ENCODE data around the gene FOXP1.

The FOXP1 gene

GRCh38 chr3:71067977-71068654 lies 515.4 kb downstream of the FOXP1 start:
- no peak overlapping the region for H3K27ac ChIP-seq (ENCODE audit: low read depth, low read length)
- peaks cover 17 to 18% of the 10 kb centered on the region in 2 donors for H3K4me1 ChIP-seq (ENCODE audit: control insufficient read depth in 1 of 2, insufficient read depth in 2 of 2, low read length in 2 of 2)
- no peaks in the 10 kb centered on the region for H3K27me3 ChIP-seq (ENCODE audit: control insufficient read depth in 1 of 2, insufficient read depth in 2 of 2, low read length in 2 of 2)

GRCh38 chr3:71066849-71067261 lies 516.7 kb downstream of the FOXP1 start:
- no peaks in the 10 kb centered on the region for H3K36me3 ChIP-seq (ENCODE audit: control insufficient read depth in 1 of 2, insufficient read depth in 2 of 2, low read length in 2 of 2)
- no peak overlapping the region for H3K4me3 ChIP-seq (ENCODE audit: low read depth in 1 of 2, low read length in 2 of 2)
- H3K27ac ChIP-seq (ENCODE audit: low read depth, low read length) = no peak overlapping the region
- H3K4me1 ChIP-seq (ENCODE audit: control insufficient read depth in 1 of 2, insufficient read depth in 2 of 2, low read length in 2 of 2) = peaks cover 29 to 31% of the 10 kb centered on the region in 2 donors
- no peaks in the 10 kb centered on the region for H3K27me3 ChIP-seq (ENCODE audit: control insufficient read depth in 1 of 2, insufficient read depth in 2 of 2, low read length in 2 of 2)
- no peaks in the 10 kb centered on the region for H3K9me3 ChIP-seq (ENCODE audit: control insufficient read depth in 1 of 2, low read length in 2 of 2)
- peak overlapping the region in 1 of 2 donors; percentile 92 for H3K9ac ChIP-seq (ENCODE audit: low read depth in 1 of 2, low read length in 2 of 2)

More at GRCh38 chr3:71067977-71068654, 515.4 kb downstream of the FOXP1 start:
- H3K9ac ChIP-seq (ENCODE audit: low read depth in 1 of 2, low read length in 2 of 2) = no peak overlapping the region
- no peak overlapping the region for H3K4me3 ChIP-seq (ENCODE audit: low read depth in 1 of 2, low read length in 2 of 2)
- no peaks in the 10 kb centered on the region for H3K36me3 ChIP-seq (ENCODE audit: control insufficient read depth in 1 of 2, insufficient read depth in 2 of 2, low read length in 2 of 2)
- H3K9me3 ChIP-seq (ENCODE audit: control insufficient read depth in 1 of 2, low read length in 2 of 2) = no peaks in the 10 kb centered on the region

GRCh38 chr3:71066356-71066755 lies 517.2 kb downstream of the FOXP1 start:
- Histone ChIP-seq H3K9me3 (ENCODE audit: control insufficient read depth in 1 of 2, low read length in 2 of 2) (no peaks in the 10 kb centered on the region), H3K27me3 (ENCODE audit: control insufficient read depth in 1 of 2, insufficient read depth in 2 of 2, low read length in 2 of 2) (no peaks in the 10 kb centered on the region), H3K27ac (ENCODE audit: low read depth, low read length) (no peak overlapping the region), H3K4me1 (ENCODE audit: control insufficient read depth in 1 of 2, insufficient read depth in 2 of 2, low read length in 2 of 2) (peaks cover 29 to 36% of the 10 kb centered on the region in 2 donors), H3K9ac (ENCODE audit: low read depth in 1 of 2, low read length in 2 of 2) (peak overlapping the region in 1 of 2 donors; percentile 92), H3K4me3 (ENCODE audit: low read depth in 1 of 2, low read length in 2 of 2) (peak overlapping the region in 1 of 2 donors; percentile 12), H3K36me3 (ENCODE audit: control insufficient read depth in 1 of 2, insufficient read depth in 2 of 2, low read length in 2 of 2) (no peaks in the 10 kb centered on the region)

DNA sequence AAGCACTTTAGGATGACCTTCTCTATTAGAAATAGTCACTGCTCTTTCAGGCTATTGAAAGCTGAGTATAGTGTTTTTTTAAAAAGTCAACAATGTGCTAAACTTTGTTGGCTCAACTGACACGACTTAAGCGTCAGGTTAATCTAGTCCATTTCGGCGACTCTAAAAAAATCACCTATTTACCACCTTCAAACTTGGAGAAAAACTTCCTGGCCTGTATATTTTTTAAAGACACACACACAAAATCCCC lies 517.8 kb downstream of the FOXP1 start:
- no peak overlapping the region for H3K27ac ChIP-seq (ENCODE audit: low read depth, low read length)
- H3K4me1 ChIP-seq (ENCODE audit: control insufficient read depth in 1 of 2, insufficient read depth in 2 of 2, low read length in 2 of 2) = peaks cover 29 to 42% of the 10 kb centered on the region in 2 donors
- H3K4me3 ChIP-seq (ENCODE audit: low read depth in 1 of 2, low read length in 2 of 2) = peak overlapping the region; percentile 77 to 85
- H3K36me3 ChIP-seq (ENCODE audit: control insufficient read depth in 1 of 2, insufficient read depth in 2 of 2, low read length in 2 of 2) = no peaks in the 10 kb centered on the region
- no peaks in the 10 kb centered on the region for H3K9me3 ChIP-seq (ENCODE audit: control insufficient read depth in 1 of 2, low read length in 2 of 2)
- H3K9ac ChIP-seq (ENCODE audit: low read depth in 1 of 2, low read length in 2 of 2) = peak overlapping the region in 1 of 2 donors; percentile 92
- no peaks in the 10 kb centered on the region for H3K27me3 ChIP-seq (ENCODE audit: control insufficient read depth in 1 of 2, insufficient read depth in 2 of 2, low read length in 2 of 2)

DNA sequence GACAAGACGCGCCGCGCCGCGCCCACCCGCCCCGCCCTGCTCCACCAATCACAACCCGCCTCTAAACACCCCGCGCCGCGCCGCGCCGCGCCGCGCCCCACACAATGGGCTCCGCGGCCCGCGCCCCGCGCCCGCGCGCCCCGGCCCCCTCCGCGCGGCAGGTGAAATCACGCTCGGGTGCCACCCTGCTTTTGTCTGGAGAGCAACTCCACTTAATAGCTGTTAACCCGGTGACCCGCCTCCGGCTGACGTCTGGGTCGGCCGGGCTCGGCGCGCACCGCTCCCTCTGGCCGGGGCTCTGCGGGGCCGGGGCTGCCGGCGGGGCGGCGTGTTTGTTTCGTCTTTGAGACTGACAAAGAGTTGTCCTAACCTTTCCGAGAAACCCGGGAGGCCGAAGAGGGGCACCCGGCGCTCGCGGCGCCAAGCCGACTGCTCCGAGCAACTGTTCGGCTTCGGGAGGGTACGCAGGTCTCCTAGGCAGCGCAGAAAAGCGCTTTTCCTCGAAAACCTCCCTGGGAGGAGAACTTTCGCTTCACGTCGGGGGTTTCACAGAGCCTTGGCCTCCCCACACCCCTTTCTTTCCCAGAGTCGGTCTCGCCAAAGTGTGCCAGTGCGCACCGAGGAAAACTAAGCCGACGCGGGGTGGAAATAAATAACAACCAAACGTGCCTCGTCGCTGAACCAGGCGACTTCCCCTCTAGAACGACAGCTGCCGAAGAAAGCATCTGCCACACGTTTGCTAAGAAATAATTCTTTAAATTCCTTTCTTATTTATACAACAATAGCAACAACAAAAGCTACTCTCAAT lies 518.4 kb downstream of the FOXP1 start:
- H3K9ac ChIP-seq (ENCODE audit: low read depth in 1 of 2, low read length in 2 of 2) = peak overlapping the region; percentile 81 to 92
- H3K27me3 ChIP-seq (ENCODE audit: control insufficient read depth in 1 of 2, insufficient read depth in 2 of 2, low read length in 2 of 2) = no peaks in the 10 kb centered on the region
- H3K36me3 ChIP-seq (ENCODE audit: control insufficient read depth in 1 of 2, insufficient read depth in 2 of 2, low read length in 2 of 2) = no peaks in the 10 kb centered on the region
- H3K27ac ChIP-seq (ENCODE audit: low read depth, low read length) = peak overlapping the region; percentile 83
- H3K4me3 ChIP-seq (ENCODE audit: low read depth in 1 of 2, low read length in 2 of 2) = peak overlapping the region; percentile 77 to 85
- peaks cover 29 to 45% of the 10 kb centered on the region in 2 donors for H3K4me1 ChIP-seq (ENCODE audit: control insufficient read depth in 1 of 2, insufficient read depth in 2 of 2, low read length in 2 of 2)
- no peaks in the 10 kb centered on the region for H3K9me3 ChIP-seq (ENCODE audit: control insufficient read depth in 1 of 2, low read length in 2 of 2)

DNA sequence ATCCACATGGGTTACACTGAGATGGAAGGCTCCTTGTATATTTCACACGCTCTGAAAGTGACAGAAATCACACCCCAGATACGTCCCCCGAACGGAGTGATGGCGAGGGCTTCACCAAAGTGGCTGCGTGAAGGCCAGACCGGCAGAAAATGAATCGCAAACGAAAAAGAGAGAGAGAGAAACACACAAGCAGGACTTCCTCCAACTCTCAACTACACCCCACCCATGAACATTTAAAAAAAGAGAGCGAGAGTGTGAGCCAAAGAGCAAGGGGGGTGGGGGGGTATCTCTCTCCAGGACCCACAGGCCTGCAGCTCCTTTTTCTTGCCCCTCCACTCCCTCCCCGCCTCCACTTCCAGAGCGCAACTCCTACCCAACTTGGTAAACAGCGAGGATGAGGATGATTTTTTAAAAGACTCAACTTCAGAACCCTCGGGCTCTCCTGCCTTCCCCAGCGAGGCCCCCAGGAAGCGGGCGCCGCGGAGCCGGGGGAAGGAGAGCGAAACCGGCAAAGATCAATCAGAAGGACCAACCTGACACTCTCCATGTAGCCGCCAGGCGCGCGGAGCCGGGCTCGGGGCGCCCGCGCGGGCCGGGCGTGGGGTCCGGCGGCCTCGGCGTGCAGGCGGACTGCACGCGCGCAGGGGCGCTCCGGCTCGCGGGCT lies 519.1 kb downstream of the FOXP1 start:
- no peaks in the 10 kb centered on the region for H3K9me3 ChIP-seq (ENCODE audit: control insufficient read depth in 1 of 2, low read length in 2 of 2)
- H3K4me3 ChIP-seq (ENCODE audit: low read depth in 1 of 2, low read length in 2 of 2) = peak overlapping the region; percentile 77 to 93
- H3K4me1 ChIP-seq (ENCODE audit: control insufficient read depth in 1 of 2, insufficient read depth in 2 of 2, low read length in 2 of 2) = peaks cover 29 to 48% of the 10 kb centered on the region in 2 donors
- H3K27me3 ChIP-seq (ENCODE audit: control insufficient read depth in 1 of 2, insufficient read depth in 2 of 2, low read length in 2 of 2) = no peaks in the 10 kb centered on the region
- H3K36me3 ChIP-seq (ENCODE audit: control insufficient read depth in 1 of 2, insufficient read depth in 2 of 2, low read length in 2 of 2) = no peaks in the 10 kb centered on the region
- H3K27ac ChIP-seq (ENCODE audit: low read depth, low read length) = peak overlapping the region; percentile 77
- peak overlapping the region; percentile 71 to 86 for H3K9ac ChIP-seq (ENCODE audit: low read depth in 1 of 2, low read length in 2 of 2)

DNA sequence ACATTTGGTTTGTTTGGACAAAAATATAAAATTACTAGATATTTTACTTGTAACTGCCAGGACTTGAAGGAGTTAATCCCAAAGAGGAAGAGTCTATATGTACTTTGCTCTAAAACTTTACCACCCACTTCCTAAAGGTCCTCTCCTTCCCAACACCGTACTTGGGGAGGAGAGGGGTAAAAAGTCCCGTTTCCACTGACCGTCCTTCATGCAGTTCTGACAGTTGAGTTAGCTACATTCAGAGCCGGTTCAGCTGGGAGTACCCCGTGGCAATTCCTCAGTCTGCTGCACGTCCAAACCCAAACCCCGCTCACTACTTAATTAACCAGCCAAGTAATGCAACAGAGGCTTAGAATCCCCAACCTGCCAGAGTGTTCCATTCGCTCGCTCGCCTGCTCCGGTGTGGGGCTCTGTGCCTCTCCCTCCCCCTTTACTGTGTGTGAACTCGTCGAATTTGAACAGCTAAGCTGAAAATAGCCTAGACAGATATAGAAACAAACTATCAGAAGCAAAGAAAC lies 519.7 kb downstream of the FOXP1 start:
- peak overlapping the region; percentile 77 to 93 for H3K4me3 ChIP-seq (ENCODE audit: low read depth in 1 of 2, low read length in 2 of 2)
- H3K9ac ChIP-seq (ENCODE audit: low read depth in 1 of 2, low read length in 2 of 2) = peak overlapping the region; percentile 71 to 86
- peak overlapping the region; percentile 77 for H3K27ac ChIP-seq (ENCODE audit: low read depth, low read length)
- no peaks in the 10 kb centered on the region for H3K9me3 ChIP-seq (ENCODE audit: control insufficient read depth in 1 of 2, low read length in 2 of 2)
- peaks cover 29 to 48% of the 10 kb centered on the region in 2 donors for H3K4me1 ChIP-seq (ENCODE audit: control insufficient read depth in 1 of 2, insufficient read depth in 2 of 2, low read length in 2 of 2)
- no peaks in the 10 kb centered on the region for H3K27me3 ChIP-seq (ENCODE audit: control insufficient read depth in 1 of 2, insufficient read depth in 2 of 2, low read length in 2 of 2)
- H3K36me3 ChIP-seq (ENCODE audit: control insufficient read depth in 1 of 2, insufficient read depth in 2 of 2, low read length in 2 of 2) = no peaks in the 10 kb centered on the region

- peaks cover 29 to 48% of the 10 kb centered on the region in 2 donors for H3K4me1 ChIP-seq (ENCODE audit: control insufficient read depth in 1 of 2, insufficient read depth in 2 of 2, low read length in 2 of 2)
- H3K4me3 ChIP-seq (ENCODE audit: low read depth in 1 of 2, low read length in 2 of 2) = peak overlapping the region; percentile 77 to 93
- no peaks in the 10 kb centered on the region for H3K27me3 ChIP-seq (ENCODE audit: control insufficient read depth in 1 of 2, insufficient read depth in 2 of 2, low read length in 2 of 2)
- H3K36me3 ChIP-seq (ENCODE audit: control insufficient read depth in 1 of 2, insufficient read depth in 2 of 2, low read length in 2 of 2) = no peaks in the 10 kb centered on the region
- H3K27ac ChIP-seq (ENCODE audit: low read depth, low read length) = peak overlapping the region; percentile 53
- peak overlapping the region; percentile 71 to 86 for H3K9ac ChIP-seq (ENCODE audit: low read depth in 1 of 2, low read length in 2 of 2)
- H3K9me3 ChIP-seq (ENCODE audit: control insufficient read depth in 1 of 2, low read length in 2 of 2) = no peaks in the 10 kb centered on the region
These were observed 520.4 kb downstream of the FOXP1 start for GRCh38 chr3:71062952-71063772.

- Histone ChIP-seq H3K9ac (ENCODE audit: low read depth in 1 of 2, low read length in 2 of 2) (peak overlapping the region; percentile 39 to 86), H3K4me3 (ENCODE audit: low read depth in 1 of 2, low read length in 2 of 2) (peak overlapping the region; percentile 77 to 93)
These were observed 521.2 kb downstream of the FOXP1 start for GRCh38 chr3:71062037-71062932.

More at GRCh38 chr3:71062037-71062932, 521.2 kb downstream of the FOXP1 start:
- Histone ChIP-seq H3K9me3 (ENCODE audit: control insufficient read depth in 1 of 2, low read length in 2 of 2) (no peaks in the 10 kb centered on the region), H3K36me3 (ENCODE audit: control insufficient read depth in 1 of 2, insufficient read depth in 2 of 2, low read length in 2 of 2) (no peaks in the 10 kb centered on the region), H3K27me3 (ENCODE audit: control insufficient read depth in 1 of 2, insufficient read depth in 2 of 2, low read length in 2 of 2) (no peaks in the 10 kb centered on the region), H3K4me1 (ENCODE audit: control insufficient read depth in 1 of 2, insufficient read depth in 2 of 2, low read length in 2 of 2) (peaks cover 36 to 54% of the 10 kb centered on the region in 2 donors), H3K27ac (ENCODE audit: low read depth, low read length) (peak overlapping the region; percentile 53)

Data from duodenal mucosa (tissue), 2 donors.